ENCODE measurements around the gene KLHL29.

Gene KLHL29

DNA sequence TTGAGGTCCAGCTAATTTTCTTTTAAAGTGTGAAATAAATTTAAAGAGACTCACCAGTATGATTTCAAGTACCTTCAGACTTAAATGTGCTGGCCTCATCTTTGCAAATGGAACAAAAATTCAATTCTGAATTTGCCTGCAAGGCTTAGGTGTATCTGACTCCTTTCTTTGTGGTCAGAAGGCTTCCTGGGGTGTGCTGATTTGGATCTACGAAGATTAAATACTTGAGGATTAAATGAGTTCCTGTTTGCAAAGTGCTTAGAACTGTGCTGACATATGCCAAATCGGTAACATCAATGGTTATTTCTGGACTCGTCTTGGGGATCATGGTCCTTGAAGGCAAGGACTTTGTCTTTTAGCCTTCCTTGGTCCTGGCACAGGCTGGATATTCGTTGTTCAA, 9.7 kb downstream of the KLHL29 start:
- DNase-seq (ENCODE audit: low read depth) = no peak

DNA sequence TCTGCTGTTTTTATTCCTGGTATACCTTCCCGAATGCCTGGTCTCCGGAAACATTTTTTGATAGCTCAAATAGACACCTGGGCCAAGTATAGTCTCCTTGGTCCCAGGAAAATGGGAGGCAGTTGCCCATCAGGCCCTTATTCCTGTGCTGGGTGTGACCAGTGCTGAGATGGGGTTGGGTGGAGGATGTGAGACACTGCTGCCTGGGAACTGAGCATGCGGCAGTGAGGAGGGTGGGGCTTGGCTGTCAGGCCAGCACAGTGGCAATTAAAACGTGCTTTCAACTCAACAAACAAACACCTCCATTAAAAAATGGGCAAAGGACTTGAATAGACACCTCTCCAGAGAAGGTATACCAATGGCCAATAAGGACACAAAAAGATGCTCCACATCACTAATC, 12.5 kb downstream of the KLHL29 start:
- DNase-seq (ENCODE audit: low read depth) = no peak

DNA sequence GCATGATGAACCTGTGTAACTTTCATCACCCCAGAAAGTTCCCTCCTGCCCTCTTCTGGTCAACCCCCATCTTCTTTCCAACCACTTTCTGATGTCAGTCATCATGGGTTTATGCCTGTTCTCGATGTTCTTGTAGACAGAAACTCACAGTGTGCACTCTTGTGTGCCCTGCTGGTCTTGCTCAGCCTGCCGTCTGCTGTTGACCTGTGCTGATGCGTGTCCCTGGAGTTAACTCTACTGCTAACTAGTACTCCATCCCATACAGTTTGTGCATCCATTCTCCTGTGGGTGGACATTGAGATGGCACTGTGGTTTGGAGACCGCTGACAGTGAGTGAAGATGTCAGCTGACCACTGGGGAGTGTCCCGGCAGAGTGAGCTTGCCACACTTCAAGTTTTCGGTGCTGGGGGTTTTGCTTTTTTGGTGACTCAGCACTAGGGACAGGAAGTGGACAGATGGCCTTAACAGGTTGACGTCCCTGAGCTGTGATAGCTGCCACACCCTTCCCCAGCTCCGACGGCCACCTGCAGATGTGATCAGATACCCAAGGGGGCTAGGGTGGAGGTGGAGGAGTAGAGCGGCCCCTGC, 14.8 kb downstream of the KLHL29 start:
- no peak for DNase-seq (ENCODE audit: low read depth)

DNA sequence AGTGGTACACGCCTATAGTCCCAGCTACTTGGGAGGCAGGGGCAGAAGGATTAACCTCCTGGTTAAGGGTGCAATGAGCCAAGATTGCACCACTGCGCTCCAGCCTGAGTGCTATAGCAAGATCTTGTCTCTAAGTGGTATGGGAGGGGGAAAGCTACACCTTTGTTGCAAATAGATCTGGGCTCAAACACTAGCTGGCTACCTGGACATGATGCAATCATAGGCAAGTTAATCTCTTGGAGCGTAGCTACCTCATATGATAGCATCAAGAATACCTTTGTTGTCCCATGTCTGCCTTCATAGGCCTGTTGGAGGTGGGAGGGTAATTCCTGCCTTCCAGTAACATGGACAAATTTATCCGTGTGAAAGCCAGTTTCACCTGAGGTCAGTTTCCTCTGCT, 15.7 kb downstream of the KLHL29 start:
- DNase-seq (ENCODE audit: low read depth) = no peak

DNA sequence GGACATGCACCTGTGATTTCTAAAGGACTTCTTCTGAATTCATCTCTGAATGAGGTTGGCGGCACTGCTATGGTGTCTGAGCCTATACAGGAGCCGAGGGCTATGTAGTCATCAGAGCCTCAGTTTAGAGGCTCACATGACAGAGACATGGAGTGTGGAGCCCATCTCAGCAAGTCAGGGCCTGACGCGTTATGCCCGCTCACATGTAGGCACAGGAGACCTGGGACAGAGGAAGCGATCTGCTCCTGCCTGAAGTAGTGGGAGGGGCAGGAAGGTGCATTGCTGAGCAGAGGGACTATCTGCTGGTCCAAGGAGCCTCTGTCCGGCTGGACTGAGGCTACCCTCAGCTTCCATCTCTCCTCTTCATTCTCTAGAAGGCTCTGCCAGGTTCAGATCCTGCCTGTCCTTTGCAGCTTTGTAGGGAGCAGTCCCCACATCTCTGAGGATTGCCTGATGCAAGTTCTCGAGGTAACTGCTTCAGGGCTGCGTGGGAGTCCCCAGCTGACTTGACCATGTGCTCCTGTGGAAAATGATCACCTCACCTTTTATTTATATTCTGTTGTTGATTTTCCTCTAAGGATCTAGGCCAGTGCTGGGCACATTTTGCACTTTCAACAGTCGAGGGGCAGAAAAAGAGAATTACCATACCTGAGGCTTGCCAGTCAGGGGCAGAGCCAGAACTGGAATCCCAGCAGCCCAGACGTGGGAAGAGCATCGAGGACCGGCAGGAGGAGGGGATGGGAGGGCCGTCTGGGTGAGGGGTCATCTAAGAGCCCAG, 16.6 kb downstream of the KLHL29 start:
- no peak for DNase-seq (ENCODE audit: low read depth)

DNA sequence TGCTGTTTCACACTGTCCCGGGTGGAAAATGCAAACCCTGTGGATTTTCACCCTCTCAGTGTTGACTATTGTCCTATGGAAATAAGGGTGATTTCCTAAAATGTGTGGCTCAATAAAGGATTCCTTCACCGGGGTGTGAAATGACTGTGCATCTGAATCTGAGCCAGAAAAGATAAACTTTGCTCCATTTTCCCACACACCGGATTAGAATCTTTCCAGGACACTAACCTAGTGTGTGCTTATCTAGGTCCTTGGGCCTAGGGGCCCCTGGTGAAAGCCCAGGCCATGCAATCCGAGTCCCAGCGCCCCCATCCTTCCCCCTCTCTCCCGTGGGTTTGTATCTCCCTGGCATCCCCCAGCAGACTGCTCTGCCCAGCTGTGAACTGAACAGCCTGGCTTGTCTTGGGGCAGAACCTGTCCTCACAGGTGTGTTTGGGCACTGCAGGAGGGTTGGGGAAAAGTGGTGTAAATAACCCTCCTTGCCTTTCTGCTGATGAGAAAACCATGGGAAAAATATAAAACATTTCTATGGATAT, 17.3 kb downstream of the KLHL29 start:
- no peak for DNase-seq (ENCODE audit: low read depth)

DNA sequence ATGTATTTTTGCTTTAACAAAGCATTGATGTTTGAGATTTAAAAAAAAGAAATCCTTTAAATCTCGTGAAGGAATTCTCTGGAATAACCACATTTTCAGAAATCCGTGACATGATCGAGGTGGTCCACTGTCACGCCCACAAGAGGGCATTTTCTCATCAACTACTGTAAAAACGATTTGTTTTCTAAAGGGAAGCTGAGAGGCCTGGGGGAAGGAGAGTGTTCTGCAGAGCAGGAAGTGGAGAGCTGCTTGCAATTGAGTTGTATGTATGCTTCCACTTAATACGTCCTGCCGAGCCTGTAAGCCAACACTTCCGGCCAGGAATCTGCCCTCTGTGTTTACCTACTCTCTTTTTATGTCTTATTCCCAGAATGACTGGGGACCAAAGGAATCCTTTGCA, 19.4 kb downstream of the KLHL29 start:
- DNase-seq (ENCODE audit: low read depth) = no peak

DNA sequence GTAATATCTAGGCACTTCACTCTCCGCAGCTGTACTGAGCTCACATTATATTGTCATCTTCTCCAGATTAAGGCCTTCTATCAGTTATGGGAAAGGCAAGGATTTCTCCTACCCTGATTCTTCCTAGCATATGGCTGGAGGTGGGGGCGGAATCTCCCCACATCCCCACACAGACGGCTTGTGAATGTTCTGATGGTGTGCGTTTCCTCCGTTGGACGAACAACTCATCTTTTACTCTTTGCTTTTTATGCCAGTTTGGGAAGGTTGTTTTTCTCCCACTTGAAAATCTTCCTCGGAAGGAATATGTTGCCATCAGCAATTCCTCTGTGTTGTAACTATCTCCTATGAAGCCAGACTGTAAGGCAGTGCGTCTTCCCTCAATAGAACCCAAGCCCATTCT, 24.3 kb downstream of the KLHL29 start:
- no peak for DNase-seq (ENCODE audit: low read depth)

DNA sequence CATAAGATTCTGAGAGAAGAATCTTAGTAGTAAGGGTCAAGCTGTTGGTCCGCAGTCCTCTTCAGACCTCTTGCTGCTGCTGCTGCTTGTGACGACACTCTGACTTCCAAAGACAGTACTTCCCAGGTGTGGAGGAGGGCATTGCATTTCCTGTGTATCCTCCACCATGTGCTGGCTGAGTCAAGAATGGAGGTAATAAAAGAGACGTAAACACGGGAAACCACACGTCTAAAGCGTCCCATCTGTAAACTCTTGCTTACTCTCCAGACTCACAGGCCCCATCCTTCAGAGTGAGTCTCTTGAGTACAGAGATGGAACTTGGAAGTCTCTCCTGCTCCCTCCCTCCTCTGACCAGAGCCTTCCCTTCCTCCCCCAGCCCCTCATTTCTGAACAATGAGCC, 25.6 kb downstream of the KLHL29 start:
- no peak for DNase-seq (ENCODE audit: low read depth)

DNA sequence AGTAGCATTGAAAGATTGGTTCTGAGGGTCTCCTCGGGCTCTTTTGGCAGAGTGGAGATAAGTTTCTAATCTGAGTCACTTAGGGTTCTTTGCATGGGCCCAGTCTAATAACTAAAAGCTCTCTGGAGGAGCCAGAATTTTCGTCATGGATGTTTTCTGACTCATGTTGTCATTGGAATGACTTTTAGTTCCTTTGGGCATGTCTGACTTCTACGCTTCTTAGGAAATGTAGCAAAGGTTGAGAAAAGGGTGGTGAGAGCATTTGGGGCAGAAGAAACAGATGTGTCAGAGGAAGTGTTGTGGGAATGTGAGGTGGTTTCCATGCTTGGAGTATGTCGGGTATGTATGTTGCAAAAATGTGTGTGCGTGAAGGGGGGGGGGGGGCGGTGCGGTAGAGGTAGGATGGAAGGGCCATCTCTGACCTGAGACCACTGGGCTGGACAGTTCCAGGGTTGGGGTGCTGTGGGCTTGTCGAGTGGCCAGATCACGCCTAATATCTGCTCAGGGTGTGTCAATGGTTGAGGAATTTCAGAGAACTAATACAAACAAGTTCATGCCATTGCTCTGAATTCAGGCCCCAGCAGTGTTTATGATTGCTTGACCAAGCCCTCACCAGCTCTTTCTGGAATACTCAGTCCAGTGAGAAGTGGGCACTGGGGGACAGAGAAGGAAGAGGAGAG, 26.9 kb downstream of the KLHL29 start:
- no peak for DNase-seq (ENCODE audit: low read depth)

DNA sequence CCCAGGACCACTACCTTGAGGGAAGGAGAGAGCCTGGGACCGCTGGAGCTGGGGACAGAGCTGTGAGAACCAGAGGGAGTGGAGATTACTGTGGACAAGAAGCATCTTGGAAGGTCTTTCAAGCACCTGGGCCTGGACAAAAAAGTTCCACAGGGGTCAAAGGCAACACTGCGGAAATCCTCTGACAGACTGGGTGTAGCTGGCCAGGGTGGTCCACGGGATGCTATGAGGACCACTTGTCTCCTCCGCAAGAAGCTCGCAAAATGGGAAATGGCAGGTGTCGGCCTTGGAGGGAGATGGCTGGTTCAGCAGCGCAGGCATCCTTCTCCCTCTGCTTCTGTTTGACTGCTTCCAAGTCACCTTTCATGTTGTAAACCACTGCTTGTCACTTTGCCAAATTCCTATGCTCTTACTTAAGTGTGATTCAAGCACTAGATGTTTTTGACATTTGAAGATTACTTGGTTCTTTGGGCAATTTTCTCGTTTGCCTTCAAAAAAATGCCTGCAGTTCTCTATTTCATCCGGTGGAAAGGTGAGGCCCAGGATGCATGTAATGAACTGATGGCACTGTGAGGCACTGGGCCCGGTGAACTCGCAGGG, 27.7 kb downstream of the KLHL29 start:
- no peak for DNase-seq (ENCODE audit: low read depth)

DNA sequence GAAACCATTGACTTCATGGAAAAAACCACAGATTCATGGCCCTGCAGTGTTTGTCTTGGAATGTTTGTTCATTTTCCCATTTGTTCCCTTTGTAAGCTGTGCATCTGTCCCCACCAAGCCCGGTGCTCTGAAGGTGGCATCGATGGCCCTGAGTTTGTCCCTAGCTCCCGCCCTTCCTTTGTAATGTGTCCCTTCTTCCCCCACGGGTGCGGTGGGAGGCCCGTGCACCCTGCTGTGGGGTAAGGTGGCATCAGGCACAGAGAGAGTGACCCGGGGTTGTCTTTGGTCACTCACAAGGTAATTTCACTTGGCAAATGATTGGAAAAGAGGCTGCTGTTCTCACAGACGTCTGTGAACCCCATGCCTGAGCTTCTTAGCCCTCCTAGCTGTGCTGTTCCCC, 28.7 kb downstream of the KLHL29 start:
- DNase-seq (ENCODE audit: low read depth) = no peak

DNA sequence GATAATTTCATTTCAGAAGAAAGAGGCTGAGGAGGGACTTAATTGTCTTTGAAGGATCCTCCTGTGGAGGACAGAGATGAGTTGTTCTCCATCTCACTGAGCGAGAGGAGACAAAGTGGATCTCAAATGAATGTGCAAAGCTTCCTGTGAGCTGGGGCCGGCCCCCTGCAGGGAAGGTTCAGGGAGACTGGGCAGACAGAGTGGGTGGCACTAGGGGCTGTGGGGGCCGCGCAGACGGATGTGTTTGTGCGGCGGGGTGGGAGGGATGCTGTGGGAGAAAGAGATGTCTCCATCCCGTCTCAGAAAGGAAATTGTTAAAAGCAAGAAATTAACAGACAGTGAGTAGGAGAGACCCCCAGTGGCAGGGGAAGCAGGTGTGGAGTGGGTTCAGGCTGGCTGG, 29.1 kb downstream of the KLHL29 start:
- no peak for DNase-seq (ENCODE audit: low read depth)

DNA sequence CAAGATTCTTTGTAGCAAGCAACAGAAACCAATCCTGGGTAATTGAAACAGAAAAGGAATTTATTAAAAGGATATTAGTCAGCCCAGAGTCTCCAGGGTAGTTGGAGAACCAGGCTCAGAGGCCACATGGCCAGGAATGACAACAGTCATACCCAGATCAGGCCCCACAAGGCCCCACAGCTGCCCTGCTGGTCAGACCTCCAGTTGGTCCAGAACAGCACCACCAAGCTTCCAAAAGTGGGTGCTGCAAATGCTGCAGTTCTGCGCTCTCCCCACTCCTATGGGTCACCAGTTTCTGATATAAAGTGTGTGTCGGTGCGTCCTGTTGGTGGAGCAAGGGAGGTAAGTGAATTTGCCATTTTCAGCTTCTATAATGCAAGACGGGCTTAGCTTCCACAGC, 29.9 kb downstream of the KLHL29 start:
- DNase-seq (ENCODE audit: low read depth) = no peak

DNA sequence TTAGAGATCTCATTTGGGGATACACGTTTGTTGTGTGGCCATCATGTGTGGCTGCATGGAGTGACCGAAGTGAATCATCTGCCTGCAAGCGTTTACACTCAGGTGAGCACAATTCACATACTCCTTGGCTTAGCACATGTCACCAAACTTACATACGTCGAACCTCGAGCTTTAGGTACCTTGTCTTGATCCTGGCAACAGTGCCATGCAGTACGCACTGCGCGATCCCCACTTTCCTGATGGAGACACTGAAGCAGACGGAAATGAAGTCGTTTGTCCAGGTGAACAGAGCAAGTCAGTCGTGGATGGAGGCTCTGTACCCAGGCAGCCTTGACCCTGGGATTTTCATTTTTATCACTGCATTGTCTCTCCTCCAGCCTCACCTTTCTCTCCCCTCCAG, 32.3 kb downstream of the KLHL29 start:
- DNase-seq (ENCODE audit: low read depth) = no peak

DNA sequence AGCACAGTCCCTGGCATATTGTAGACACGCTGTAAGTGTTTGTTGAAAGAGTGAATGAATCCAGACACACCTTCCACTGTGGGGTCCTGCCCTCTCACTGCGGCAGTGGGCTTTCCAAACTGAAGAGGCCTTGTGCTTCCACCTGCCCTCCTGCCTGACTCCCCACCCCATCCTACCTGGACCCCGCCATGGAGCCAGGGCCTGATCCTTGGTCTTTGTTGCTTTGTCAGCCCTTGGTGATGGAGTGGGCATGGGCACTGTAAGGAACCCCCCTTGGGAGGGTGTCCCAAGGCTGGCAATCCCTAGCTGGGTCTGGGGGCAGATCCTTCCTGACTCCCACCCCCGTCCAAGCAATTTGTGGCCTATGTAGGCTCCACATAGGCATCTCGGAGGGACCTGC, 33.1 kb downstream of the KLHL29 start:
- DNase-seq (ENCODE audit: low read depth) = no peak

DNA sequence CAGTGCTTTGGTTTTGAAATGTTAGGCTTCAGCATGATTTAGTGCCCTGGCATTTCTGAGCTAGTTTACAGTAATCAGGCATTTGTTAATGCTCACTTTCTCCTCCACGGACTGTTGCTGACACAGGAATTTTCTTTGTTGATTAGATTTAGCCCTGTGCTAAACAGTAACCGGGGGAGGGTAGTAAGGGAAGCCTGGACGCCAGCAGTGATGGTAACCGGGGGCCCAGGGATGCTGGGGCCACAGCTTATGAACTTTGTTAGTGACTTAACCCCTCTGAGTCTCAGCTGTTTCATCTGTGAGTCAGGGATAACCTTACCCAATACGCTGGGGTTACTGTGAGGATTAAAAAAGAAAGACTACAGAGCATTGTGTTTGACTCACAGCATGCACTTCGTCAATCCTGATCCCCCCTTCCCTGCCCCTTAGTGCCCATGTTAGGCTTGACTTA, 33.5 kb downstream of the KLHL29 start:
- no peak for DNase-seq (ENCODE audit: low read depth)

DNA sequence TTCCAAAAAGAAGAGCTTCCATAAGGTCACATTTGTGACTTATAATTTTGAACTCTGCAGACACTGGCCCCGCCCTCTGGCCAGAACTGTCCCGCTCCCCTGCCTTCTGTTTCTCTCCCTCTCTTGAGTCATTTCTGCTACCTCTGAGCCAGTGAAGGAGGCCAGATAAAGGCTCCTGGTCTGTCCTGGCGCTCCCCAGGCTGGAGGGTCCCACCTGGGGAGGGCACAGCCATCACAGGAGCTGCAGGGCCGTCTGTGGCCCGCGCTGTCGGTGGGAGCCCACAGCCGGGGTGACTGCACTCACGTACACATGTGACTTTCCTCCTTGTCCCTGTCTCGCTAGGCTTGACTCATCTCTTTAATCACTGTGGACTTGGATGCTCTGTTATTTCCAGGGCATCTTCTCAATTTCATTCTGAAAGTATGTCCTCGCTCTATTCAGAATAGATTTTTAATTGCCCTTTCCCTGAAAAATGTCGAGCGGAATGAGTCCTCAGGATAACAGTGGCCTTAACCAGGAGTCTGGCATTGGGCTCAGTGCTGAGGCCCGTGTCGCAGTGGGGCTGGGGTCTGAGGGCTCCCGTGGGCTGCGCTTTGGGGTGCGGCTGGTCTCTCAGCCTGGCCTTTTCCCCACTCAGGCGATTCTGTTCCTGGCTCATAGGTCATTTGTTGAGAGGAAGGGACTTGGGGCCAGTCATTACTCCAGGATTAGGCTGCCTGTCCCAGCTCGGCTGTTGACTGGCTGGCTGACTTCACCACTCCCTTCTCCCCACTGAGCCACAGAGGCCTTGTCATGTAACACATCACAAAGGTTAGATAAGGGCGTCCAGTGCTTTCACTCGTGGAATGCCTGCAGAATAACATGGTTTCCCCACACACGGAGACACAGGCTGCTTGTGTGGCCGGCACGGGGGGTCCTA, 34.5 kb downstream of the KLHL29 start:
- no peak for DNase-seq (ENCODE audit: low read depth)

DNA sequence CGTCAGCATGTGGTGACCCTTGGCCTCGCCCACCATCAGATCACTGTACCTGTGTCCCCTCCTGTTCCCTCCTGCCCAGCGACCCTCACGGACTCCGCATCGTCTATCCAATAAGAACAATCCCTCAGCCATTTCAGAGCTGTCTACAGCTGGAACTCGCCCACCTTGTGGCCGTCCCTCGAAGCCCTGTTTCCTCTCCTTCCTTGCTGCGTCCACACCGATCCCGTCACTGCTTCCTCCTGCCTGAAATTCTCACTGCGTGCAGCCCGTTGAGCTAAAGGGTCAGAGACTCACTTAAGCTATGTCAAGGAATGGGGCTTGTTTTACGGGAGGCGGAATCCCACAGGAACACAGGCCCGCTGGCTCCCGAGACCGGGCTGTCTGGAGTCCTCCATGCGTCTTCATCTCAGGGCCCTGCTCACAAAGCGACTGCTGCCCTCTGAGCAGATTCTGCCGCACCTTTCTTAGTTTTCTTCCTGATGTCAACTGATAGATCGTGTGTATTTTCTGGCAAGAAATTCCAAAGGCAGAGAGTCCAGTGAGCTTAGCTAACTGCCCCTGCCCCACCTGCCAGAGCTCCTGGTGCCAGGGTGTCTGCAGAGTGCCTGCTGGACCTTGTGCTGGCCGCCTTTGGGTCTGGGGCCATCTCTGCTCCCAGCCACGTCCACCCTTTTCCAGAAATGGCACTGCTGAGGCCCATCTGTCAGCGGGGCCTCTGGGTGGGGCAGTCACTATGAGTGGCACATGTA, 35.3 kb downstream of the KLHL29 start:
- no peak for DNase-seq (ENCODE audit: low read depth)

DNA sequence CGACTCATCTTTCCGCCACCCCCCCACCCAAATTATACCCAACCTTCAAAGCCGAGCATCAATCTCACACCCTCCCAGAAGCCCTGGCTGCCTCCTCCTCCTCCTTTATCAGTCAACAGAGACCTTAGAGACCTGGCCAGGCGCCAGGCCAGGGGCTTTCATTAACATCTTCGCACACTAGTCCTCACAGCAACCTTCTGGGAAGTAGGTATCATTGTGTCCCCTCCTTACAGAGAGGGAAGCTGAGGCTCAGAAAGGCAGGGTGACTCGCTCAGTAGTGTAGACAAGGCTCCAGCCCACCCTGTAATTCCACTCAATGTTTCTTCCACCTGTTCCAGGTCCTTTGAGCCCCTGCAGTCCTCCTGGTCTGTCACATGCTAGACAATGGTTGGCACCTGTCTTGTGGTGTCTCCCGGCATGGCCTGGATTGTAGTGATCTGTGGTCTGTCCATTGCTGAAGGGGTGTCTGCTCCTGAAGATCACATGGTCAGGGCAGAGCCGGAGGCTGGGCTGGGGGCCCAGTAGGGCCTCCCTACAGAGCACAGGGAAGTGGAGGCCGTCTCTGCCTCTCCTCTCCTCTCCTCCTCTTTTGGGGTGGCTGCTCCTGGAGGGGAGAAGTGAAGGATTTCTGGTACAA, 36.0 kb downstream of the KLHL29 start:
- no peak for DNase-seq (ENCODE audit: low read depth)
